Renal pelvis (tissue), 4 donors: ENCODE data around the gene TRPV4. TPM values are rescaled to one million over a fixed set of nuclear protein-coding genes. Genes with fewer than 3 reads are reported as not detected.

ENCODE experiments used
- DNase-seq: peaks from one replicate; pipeline ENCODE4 v3.0.0-alpha.2; 2013
- polyA plus RNA-seq, 3 donors: library from polyadenylated mRNA; unstranded; fragments of 120-200 nt; gene quantifications; one replicate each; pipeline ENCODE4 v1.2.1, GENCODE V29; 2013; ENCODE audit not compliant: insufficient read length in 3 of 3

TRPV4 gene
- polyA plus RNA-seq, 3 donors = 14.7 to 21.7 (median 19.2) TPM

- no peak for DNase-seq
Measured at GRCh38 chr12:109764123-109764522, 69.1 kb downstream of the TRPV4 start.

- no peak for DNase-seq
Measured at GRCh38 chr12:109763201-109763841, 69.9 kb downstream of the TRPV4 start.

- DNase-seq = no peak
Measured at GRCh38 chr12:109762673-109763191, 70.5 kb downstream of the TRPV4 start.

GRCh38 chr12:109762071-109762672 lies 71.0 kb downstream of the TRPV4 start:
- no peak for DNase-seq

- no peak for DNase-seq
Measured at GRCh38 chr12:109760930-109761921, 72.0 kb downstream of the TRPV4 start.

GRCh38 chr12:109760031-109760929 lies 72.9 kb downstream of the TRPV4 start:
- DNase-seq = no peak

GRCh38 chr12:109759595-109759994 lies 73.6 kb downstream of the TRPV4 start:
- DNase-seq = no peak

GRCh38 chr12:109758426-109759420 lies 74.5 kb downstream of the TRPV4 start:
- DNase-seq = no peak

- DNase-seq = no peak
Measured at GRCh38 chr12:109757671-109758265, 75.4 kb downstream of the TRPV4 start.

- no peak for DNase-seq
Measured at GRCh38 chr12:109756457-109756856, 76.7 kb downstream of the TRPV4 start.

GRCh38 chr12:109753959-109754358 lies 79.2 kb downstream of the TRPV4 start:
- DNase-seq = no peak

GRCh38 chr12:109753054-109753401 lies 80.2 kb downstream of the TRPV4 start:
- DNase-seq = no peak

GRCh38 chr12:109752117-109753053 lies 80.8 kb downstream of the TRPV4 start:
- DNase-seq = no peak

GRCh38 chr12:109744986-109745942 lies 87.9 kb downstream of the TRPV4 start:
- DNase-seq = no peak

- DNase-seq = no peak
Measured at GRCh38 chr12:109744026-109744425, 89.2 kb downstream of the TRPV4 start.

GRCh38 chr12:109743076-109743910 lies 89.9 kb downstream of the TRPV4 start:
- DNase-seq = no peak
